Ishikawa (cell line): ENCODE results near the gene RAB22A.
A peak's percentile ranks its signal among the peaks of the same experiment; 100 is the strongest.

ENCODE experiments used
- CEBPB ChIP-seq: IDR thresholded peaks from 2 replicates; pipeline ENCODE4 v1.6.1; 2012
- CREB1 ChIP-seq: IDR thresholded peaks from 2 replicates; pipeline ENCODE4 v1.6.1; 2012; ENCODE audit warnings: low read depth
- EGR1 ChIP-seq: IDR thresholded peaks from 2 replicates; pipeline ENCODE4 v1.6.1; 2012
- EP300 ChIP-seq: IDR thresholded peaks from 2 replicates; pipeline ENCODE4 v1.6.1; 2012; ENCODE audit warnings: borderline replicate concordance
- FOXM1 ChIP-seq: IDR thresholded peaks from 2 replicates; pipeline ENCODE4 v1.6.1; 2012; ENCODE audit warnings: low read depth, borderline replicate concordance
- MAX ChIP-seq: IDR thresholded peaks from 2 replicates; pipeline ENCODE4 v1.6.1; 2012
- NFIC ChIP-seq: IDR thresholded peaks from 2 replicates; pipeline ENCODE4 v1.6.1; 2012
- RAD21 ChIP-seq: IDR thresholded peaks from 2 replicates; pipeline ENCODE4 v1.6.1; 2012; ENCODE audit warnings: low read depth
- REST ChIP-seq: IDR thresholded peaks from 2 replicates; pipeline ENCODE4 v1.6.1; 2012; ENCODE audit warnings: low read depth, mild to moderate bottlenecking
- TAF1 ChIP-seq: IDR thresholded peaks from 2 replicates; pipeline ENCODE4 v1.6.1; 2012; ENCODE audit warnings: low read depth, mild to moderate bottlenecking
- TCF12 ChIP-seq: IDR thresholded peaks from 2 replicates; pipeline ENCODE4 v1.6.1; 2012; ENCODE audit warnings: low read depth
- TEAD4 ChIP-seq: IDR thresholded peaks from 2 replicates; pipeline ENCODE4 v1.6.1; 2012
- USF1 ChIP-seq: IDR thresholded peaks from 2 replicates; pipeline ENCODE4 v1.6.1; 2012
- YY1 ChIP-seq: IDR thresholded peaks from 2 replicates; pipeline ENCODE4 v1.6.1; 2012; ENCODE audit warnings: low read depth
- ZBTB7A ChIP-seq: IDR thresholded peaks from 2 replicates; pipeline ENCODE4 v1.6.1; 2012; ENCODE audit warnings: low read depth

Gene RAB22A

GRCh38 chr20:58382096-58382495 lies 72.6 kb downstream of the RAB22A start:
- TF ChIP-seq YY1 (no peak), NFIC (no peak), MAX (no peak), CEBPB (no peak), RAD21 (no peak), TAF1 (no peak), ZBTB7A (no peak)

GRCh38 chr20:58384821-58385220 lies 75.3 kb downstream of the RAB22A start:
- TF ChIP-seq MAX, result no peak
- TF ChIP-seq ZBTB7A, result no peak
- no peak for TF ChIP-seq CEBPB
- no peak for TF ChIP-seq REST
- TF ChIP-seq RAD21, result no peak
- no peak for TF ChIP-seq TAF1
- no peak for TF ChIP-seq FOXM1
- no peak for TF ChIP-seq YY1
- TF ChIP-seq EP300, result no peak
- no peak for TF ChIP-seq CREB1
- TF ChIP-seq USF1, result no peak
- no peak for TF ChIP-seq TEAD4
- no peak for TF ChIP-seq NFIC
- TF ChIP-seq EGR1, result no peak
- no peak for TF ChIP-seq TCF12

- no peak for TF ChIP-seq REST
- TF ChIP-seq EP300, result no peak
- no peak for TF ChIP-seq TEAD4
- no peak for TF ChIP-seq RAD21
- no peak for TF ChIP-seq ZBTB7A
- TF ChIP-seq FOXM1, result no peak
- TF ChIP-seq EGR1, result no peak
- TF ChIP-seq TCF12, result no peak
- TF ChIP-seq USF1, result no peak
- no peak for TF ChIP-seq CEBPB
- no peak for TF ChIP-seq TAF1
- TF ChIP-seq MAX, result no peak
- no peak for TF ChIP-seq YY1
- no peak for TF ChIP-seq NFIC
- no peak for TF ChIP-seq CREB1
These were observed 78.6 kb downstream of the RAB22A start for GRCh38 chr20:58388028-58388601.

- TF ChIP-seq TEAD4 (no peak), USF1 (0 out of 2 replicates have a peak, but pooled peaks have one; percentile 16), TAF1 (peak; percentile 58; the same call in 1 of the 2 replicates), MAX (peak; percentile 79; the same call in 1 of the 2 replicates), ZBTB7A (no peak), YY1 (no peak), CREB1 (no peak), RAD21 (no peak), EP300 (no peak), REST (no peak), NFIC (no peak), FOXM1 (no peak), CEBPB (no peak), EGR1 (0 out of 2 replicates have a peak, but pooled peaks have one; percentile 11), TCF12 (no peak)
These were observed 79.4 kb downstream of the RAB22A start, which contains the start of gene VAPB for GRCh38 chr20:58388882-58389323. Gene VAPB (plus strand): TSS chr20:58389229. CDS start chr20:58389460, 231 bp downstream.
